NT2/D1 (cell line): Measurements from ENCODE around the gene HAUS7.

ENCODE experiments used
- SUZ12 ChIP-seq: IDR thresholded peaks from 2 replicates; pipeline ENCODE4 v1.6.1; 2011; ENCODE audit not compliant: insufficient read length, insufficient read depth; ENCODE audit errors: extremely low read depth
- YY1 ChIP-seq: IDR thresholded peaks from 2 replicates; pipeline ENCODE4 v1.6.1; 2011; ENCODE audit not compliant: insufficient read length, insufficient read depth
- ZNF274 ChIP-seq: IDR thresholded peaks from 2 replicates; pipeline ENCODE4 v1.6.1; 2011; ENCODE audit warnings: mild to moderate bottlenecking, low read depth, low read length

DNA sequence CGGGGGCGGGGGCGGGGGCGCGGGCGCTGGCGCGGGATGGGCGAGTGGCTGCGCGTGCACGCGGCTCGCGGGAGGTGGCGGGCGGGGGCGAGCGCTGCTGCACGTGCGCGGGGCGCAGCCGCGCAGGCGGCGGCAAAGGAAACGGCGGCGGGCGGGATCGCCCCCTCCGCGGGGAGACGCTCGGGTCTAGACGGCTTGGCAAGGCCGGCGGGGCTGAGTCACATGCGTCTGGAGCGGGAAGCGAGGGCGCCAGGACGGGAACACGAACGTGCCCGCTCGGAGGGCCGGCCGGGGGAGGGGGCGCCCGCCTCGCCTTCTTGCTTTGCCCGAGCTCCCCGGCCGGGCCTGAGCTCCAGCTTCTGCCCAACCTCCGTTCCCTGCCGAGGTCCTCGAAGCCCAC, 4.3 kb upstream of the HAUS7 start:
- TF ChIP-seq YY1 (no peak), ZNF274 (no peak), SUZ12 (no peak)
